GM23338 (cell line): ENCODE results near the gene CCR6. TPM values are rescaled to one million over a fixed set of nuclear protein-coding genes. Genes with fewer than 3 reads are reported as not detected.

Experiments used
- ATAC-seq: fragments of 200-7000 bp; cut with Tn5 transposase; 3 replicates; pipeline ENCODE4 v1.9.1; 2020
- DNase-seq: peaks from one replicate; pipeline ENCODE4 v3.0.0-alpha.2; 2015; ENCODE audit warnings: low spot score
- H2AFZ ChIP-seq: fragments of 200-600 bp; sonication (generic); 2 replicates; pipeline ENCODE4 v1.8.0; 2016; ENCODE audit warnings: antibody characterized with exemption, mild to moderate bottlenecking, moderate library complexity
- H3F3A ChIP-seq: fragments of 200-600 bp; sonication (generic); replicated peaks from 2 replicates; pipeline ENCODE4 v1.8.0; 2017; ENCODE audit warnings: antibody characterized with exemption, mixed run types, low read depth
- H3K27ac ChIP-seq: fragments of 200-600 bp; sonication (generic); 2 replicates; pipeline ENCODE4 v1.6.1; 2016; ENCODE audit warnings: low read depth
- H3K27me3 ChIP-seq: fragments of 200-600 bp; sonication (generic); 2 replicates; pipeline ENCODE4 v1.8.0; 2016; ENCODE audit warnings: mild to moderate bottlenecking, mixed run types, moderate library complexity; ENCODE audit not compliant: insufficient read depth
- H3K36me3 ChIP-seq: fragments of 200-600 bp; sonication (generic); 2 replicates; pipeline ENCODE4 v1.8.0; 2016; ENCODE audit warnings: mild to moderate bottlenecking; ENCODE audit not compliant: insufficient read depth
- H3K4me1 ChIP-seq: fragments of 200-600 bp; sonication (generic); 2 replicates; pipeline ENCODE4 v1.8.0; 2016; ENCODE audit warnings: mild to moderate bottlenecking, moderate library complexity; ENCODE audit not compliant: insufficient read depth
- H3K4me2 ChIP-seq: fragments of 200-600 bp; sonication (generic); 2 replicates; pipeline ENCODE4 v1.7.1; 2017; ENCODE audit warnings: mixed run types
- H3K4me3 ChIP-seq: fragments of 200-600 bp; sonication (generic); 2 replicates; pipeline ENCODE4 v1.6.1; 2016; ENCODE audit warnings: mixed run types
- H3K79me2 ChIP-seq: fragments of 200-600 bp; sonication (generic); replicated peaks from 2 replicates; pipeline ENCODE4 v1.8.0; 2017; ENCODE audit warnings: mild to moderate bottlenecking; ENCODE audit not compliant: insufficient read depth
- H3K9me2 ChIP-seq: fragments of 200-600 bp; sonication (generic); 2 replicates; pipeline ENCODE4 v1.8.0; 2017; ENCODE audit not compliant: insufficient read depth
- H4K20me1 ChIP-seq: fragments of 200-600 bp; sonication (generic); replicated peaks from 2 replicates; pipeline ENCODE4 v1.8.0; 2017; ENCODE audit warnings: mild to moderate bottlenecking; ENCODE audit not compliant: insufficient read depth
- H3K27ac Mint-ChIP-seq: 2 replicates; pipeline ENCODE4 v1.8.0; 2020; ENCODE audit warnings: inconsistent platforms, mild to moderate bottlenecking, moderate library complexity, mixed read lengths
- H3K27me3 Mint-ChIP-seq: 3 replicates; pipeline ENCODE4 v1.8.0; 2022; ENCODE audit warnings: low read depth, mild to moderate bottlenecking, moderate library complexity, mixed read lengths, inconsistent platforms; ENCODE audit not compliant: insufficient read depth, poor library complexity
- H3K36me3 Mint-ChIP-seq: 3 replicates; pipeline ENCODE4 v1.8.0; 2021; ENCODE audit warnings: low read depth, mild to moderate bottlenecking, inconsistent platforms, moderate library complexity, mixed read lengths
- H3K4me1 Mint-ChIP-seq: 3 replicates; pipeline ENCODE4 v1.8.0; 2020; ENCODE audit warnings: mild to moderate bottlenecking, inconsistent platforms, mixed read lengths
- H3K4me3 Mint-ChIP-seq: 3 replicates; pipeline ENCODE4 v1.8.0; 2021; ENCODE audit warnings: moderate library complexity, mild to moderate bottlenecking, inconsistent platforms, mixed read lengths
- H3K9me3 Mint-ChIP-seq: 3 replicates; pipeline ENCODE4 v1.8.0; 2020; ENCODE audit warnings: moderate library complexity, mild to moderate bottlenecking, inconsistent platforms, mixed read lengths
- CREB1 ChIP-seq: fragments of 250-450 bp; sonication (Bioruptor Pico); IDR thresholded peaks from 2 replicates; pipeline ENCODE4 v1.5.0; 2020; ENCODE audit warnings: low read depth, mild to moderate bottlenecking, moderate library complexity
- EZH2phosphoT487 ChIP-seq: fragments of 200-600 bp; sonication (generic); IDR thresholded peaks from one replicate; pipeline ENCODE4 v1.8.1; 2018; ENCODE audit warnings: antibody characterized with exemption; ENCODE audit not compliant: unreplicated experiment
- NANOG ChIP-seq: IDR thresholded peaks from 2 replicates; pipeline ENCODE4 v1.6.1; 2016; ENCODE audit warnings: antibody characterized with exemption, borderline replicate concordance
- POLR2AphosphoS5 ChIP-seq: IDR thresholded peaks from 2 replicates; pipeline ENCODE4 v1.6.1; 2016; ENCODE audit warnings: antibody characterized with exemption, low read depth
- ZNF114 ChIP-seq: fragments of 250-450 bp; sonication (Bioruptor Pico); IDR thresholded peaks from 2 replicates; pipeline ENCODE4 v1.5.0; 2020; ENCODE audit warnings: mild to moderate bottlenecking, moderate library complexity
- ZNF331 ChIP-seq: fragments of 250-450 bp; sonication (Bioruptor Pico); IDR thresholded peaks from 2 replicates; pipeline ENCODE4 v1.5.0; 2020; ENCODE audit warnings: low read depth, mild to moderate bottlenecking, moderate library complexity
- polyA plus RNA-seq: library from polyadenylated mRNA; unstranded; fragments of >200 nt; fragmentation: Nextera tagmentation; extraction: Ambion mirVana; gene quantifications from 2 replicates; pipeline ENCODE4 v1.2.1, GENCODE V29; 2016
- total RNA-seq: library from RNA; depleted of rRNA; stranded (reverse); fragments of >200 nt; shearing (Covaris generic); gene quantifications from 2 replicates; pipeline ENCODE4 v1.2.3, GENCODE V29; 2014
- TF ChIP-seq, protein P1 (sequence below), 2 experiments: fragments of 200-600 bp in 1 of 2; sonication (generic) in 1 of 2; conservative IDR thresholded peaks; 2 replicates each; pipeline versions ENCODE4 v1.5.1 to v1.6.1; 2016 to 2017; ENCODE audit warnings: antibody characterized with exemption in 2 of 2, low read depth in 2 of 2, mild to moderate bottlenecking in 2 of 2, moderate library complexity in 1 of 2
- TF ChIP-seq, protein P2 (sequence below): fragments of 250-450 bp; sonication (Bioruptor Pico); IDR thresholded peaks from 2 replicates; pipeline ENCODE4 v1.5.0; 2020; ENCODE audit warnings: mild to moderate bottlenecking, moderate library complexity

CCR6 gene
- total and polyA plus RNA-seq, 2 experiments from 2014 or later: not detected

DNA sequence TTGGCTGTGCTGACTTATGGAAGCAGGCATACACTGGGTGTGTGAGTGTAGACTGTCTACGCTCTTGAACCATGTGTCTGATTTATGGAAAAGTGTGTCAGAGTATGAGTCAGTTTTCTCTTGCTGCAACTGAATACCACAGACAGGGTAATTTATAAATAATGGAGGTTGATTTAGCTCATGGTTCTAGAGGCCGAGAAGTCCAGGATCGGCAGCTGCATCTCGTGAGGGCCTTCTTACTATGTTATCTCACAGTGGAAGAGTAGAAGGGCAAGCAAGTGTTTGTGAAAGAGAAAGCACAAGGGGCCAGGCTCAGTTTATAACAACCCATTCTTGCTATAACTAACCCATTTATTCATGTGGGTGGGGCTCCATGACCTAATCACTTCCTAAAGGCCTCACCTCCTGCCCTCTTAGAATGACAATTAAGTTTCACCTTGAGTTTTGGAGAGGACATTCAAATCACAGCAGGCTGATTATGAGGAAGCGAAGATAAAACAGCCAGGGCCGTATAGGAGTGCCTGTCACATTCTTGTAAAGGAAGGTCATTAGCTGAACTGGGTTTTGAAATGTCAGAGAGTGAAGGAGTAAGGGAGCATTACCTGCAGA lies 28.1 kb downstream of the CCR6 start:
- DNase-seq (peak; percentile 60), ATAC-seq (peak; percentile 17)
- Histone ChIP-seq H3K4me3 (no peak overlapping the region), H3K4me1 (peaks cover 29% of the 10 kb centered on the region), H3K9me2 (peaks cover 26% of the 10 kb centered on the region; the same call in 1 of the 2 replicates), H3K27ac (peak overlapping the region; percentile 71; the same call in 1 of the 2 replicates), H3K4me2 (no peak overlapping the region), H3K79me2 (no peaks in the 10 kb centered on the region), H3K27me3 (peaks cover 8% of the 10 kb centered on the region; the same call in 1 of the 2 replicates), H2AFZ (no peak overlapping the region), H4K20me1 (no peaks in the 10 kb centered on the region), H3F3A (no peaks in the 10 kb centered on the region; the same call in 1 of the 2 replicates), H3K36me3 (no peaks in the 10 kb centered on the region; the same call in 1 of the 2 replicates)
- peaks cover 23% of the 10 kb centered on the region for H3K27me3 Mint-ChIP-seq
- peaks cover 8% of the 10 kb centered on the region; the same call in 1 of the 3 replicates for H3K36me3 Mint-ChIP-seq
- peaks cover 39% of the 10 kb centered on the region for H3K4me1 Mint-ChIP-seq
- H3K9me3 Mint-ChIP-seq: peaks cover 9% of the 10 kb centered on the region; the same call in 2 of the 3 replicates
- no peak for TF ChIP-seq ZNF331 (CRISPR knock-in tag)
- TF ChIP-seq ZNF114 (CRISPR knock-in tag): no peak
- TF ChIP-seq, protein P1, sequence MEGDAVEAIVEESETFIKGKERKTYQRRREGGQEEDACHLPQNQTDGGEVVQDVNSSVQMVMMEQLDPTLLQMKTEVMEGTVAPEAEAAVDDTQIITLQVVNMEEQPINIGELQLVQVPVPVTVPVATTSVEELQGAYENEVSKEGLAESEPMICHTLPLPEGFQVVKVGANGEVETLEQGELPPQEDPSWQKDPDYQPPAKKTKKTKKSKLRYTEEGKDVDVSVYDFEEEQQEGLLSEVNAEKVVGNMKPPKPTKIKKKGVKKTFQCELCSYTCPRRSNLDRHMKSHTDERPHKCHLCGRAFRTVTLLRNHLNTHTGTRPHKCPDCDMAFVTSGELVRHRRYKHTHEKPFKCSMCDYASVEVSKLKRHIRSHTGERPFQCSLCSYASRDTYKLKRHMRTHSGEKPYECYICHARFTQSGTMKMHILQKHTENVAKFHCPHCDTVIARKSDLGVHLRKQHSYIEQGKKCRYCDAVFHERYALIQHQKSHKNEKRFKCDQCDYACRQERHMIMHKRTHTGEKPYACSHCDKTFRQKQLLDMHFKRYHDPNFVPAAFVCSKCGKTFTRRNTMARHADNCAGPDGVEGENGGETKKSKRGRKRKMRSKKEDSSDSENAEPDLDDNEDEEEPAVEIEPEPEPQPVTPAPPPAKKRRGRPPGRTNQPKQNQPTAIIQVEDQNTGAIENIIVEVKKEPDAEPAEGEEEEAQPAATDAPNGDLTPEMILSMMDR (conservative IDR thresholded peaks at IDR 0.05; ENCODE audit: low read depth in 2 of 2): no peak
- 0 out of 2 replicates have a peak, but pooled peaks have one; percentile 42 for TF ChIP-seq NANOG
- TF ChIP-seq, protein P2, sequence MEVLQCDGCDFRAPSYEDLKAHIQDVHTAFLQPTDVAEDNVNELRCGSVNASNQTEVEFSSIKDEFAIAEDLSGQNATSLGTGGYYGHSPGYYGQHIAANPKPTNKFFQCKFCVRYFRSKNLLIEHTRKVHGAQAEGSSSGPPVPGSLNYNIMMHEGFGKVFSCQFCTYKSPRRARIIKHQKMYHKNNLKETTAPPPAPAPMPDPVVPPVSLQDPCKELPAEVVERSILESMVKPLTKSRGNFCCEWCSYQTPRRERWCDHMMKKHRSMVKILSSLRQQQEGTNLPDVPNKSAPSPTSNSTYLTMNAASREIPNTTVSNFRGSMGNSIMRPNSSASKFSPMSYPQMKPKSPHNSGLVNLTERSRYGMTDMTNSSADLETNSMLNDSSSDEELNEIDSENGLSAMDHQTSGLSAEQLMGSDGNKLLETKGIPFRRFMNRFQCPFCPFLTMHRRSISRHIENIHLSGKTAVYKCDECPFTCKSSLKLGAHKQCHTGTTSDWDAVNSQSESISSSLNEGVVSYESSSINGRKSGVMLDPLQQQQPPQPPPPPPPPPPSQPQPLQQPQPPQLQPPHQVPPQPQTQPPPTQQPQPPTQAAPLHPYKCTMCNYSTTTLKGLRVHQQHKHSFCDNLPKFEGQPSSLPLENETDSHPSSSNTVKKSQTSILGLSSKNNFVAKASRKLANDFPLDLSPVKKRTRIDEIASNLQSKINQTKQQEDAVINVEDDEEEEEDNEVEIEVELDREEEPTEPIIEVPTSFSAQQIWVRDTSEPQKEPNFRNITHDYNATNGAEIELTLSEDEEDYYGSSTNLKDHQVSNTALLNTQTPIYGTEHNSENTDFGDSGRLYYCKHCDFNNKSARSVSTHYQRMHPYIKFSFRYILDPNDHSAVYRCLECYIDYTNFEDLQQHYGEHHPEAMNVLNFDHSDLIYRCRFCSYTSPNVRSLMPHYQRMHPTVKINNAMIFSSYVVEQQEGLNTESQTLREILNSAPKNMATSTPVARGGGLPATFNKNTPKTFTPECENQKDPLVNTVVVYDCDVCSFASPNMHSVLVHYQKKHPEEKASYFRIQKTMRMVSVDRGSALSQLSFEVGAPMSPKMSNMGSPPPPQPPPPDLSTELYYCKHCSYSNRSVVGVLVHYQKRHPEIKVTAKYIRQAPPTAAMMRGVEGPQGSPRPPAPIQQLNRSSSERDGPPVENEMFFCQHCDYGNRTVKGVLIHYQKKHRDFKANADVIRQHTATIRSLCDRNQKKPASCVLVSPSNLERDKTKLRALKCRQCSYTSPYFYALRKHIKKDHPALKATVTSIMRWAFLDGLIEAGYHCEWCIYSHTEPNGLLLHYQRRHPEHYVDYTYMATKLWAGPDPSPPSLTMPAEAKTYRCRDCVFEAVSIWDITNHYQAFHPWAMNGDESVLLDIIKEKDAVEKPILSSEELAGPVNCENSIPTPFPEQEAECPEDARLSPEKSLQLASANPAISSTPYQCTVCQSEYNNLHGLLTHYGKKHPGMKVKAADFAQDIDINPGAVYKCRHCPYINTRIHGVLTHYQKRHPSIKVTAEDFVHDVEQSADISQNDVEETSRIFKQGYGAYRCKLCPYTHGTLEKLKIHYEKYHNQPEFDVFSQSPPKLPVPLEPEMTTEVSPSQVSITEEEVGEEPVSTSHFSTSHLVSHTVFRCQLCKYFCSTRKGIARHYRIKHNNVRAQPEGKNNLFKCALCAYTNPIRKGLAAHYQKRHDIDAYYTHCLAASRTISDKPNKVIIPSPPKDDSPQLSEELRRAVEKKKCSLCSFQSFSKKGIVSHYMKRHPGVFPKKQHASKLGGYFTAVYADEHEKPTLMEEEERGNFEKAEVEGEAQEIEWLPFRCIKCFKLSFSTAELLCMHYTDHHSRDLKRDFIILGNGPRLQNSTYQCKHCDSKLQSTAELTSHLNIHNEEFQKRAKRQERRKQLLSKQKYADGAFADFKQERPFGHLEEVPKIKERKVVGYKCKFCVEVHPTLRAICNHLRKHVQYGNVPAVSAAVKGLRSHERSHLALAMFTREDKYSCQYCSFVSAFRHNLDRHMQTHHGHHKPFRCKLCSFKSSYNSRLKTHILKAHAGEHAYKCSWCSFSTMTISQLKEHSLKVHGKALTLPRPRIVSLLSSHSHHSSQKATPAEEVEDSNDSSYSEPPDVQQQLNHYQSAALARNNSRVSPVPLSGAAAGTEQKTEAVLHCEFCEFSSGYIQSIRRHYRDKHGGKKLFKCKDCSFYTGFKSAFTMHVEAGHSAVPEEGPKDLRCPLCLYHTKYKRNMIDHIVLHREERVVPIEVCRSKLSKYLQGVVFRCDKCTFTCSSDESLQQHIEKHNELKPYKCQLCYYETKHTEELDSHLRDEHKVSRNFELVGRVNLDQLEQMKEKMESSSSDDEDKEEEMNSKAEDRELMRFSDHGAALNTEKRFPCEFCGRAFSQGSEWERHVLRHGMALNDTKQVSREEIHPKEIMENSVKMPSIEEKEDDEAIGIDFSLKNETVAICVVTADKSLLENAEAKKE (CRISPR knock-in tag): no peak
- TF ChIP-seq CREB1 (CRISPR knock-in tag): no peak
- no peak for TF ChIP-seq POLR2AphosphoS5
- TF ChIP-seq EZH2phosphoT487: no peak
- no peak overlapping the region for H3K27ac Mint-ChIP-seq
- H3K4me3 Mint-ChIP-seq: no peak overlapping the region
